Panc1 (cell line): ENCODE measurements around the gene RNF149.

Source experiments
- CTCF ChIP-seq: fragments of 450-650 bp; IDR thresholded peaks from 2 replicates; pipeline ENCODE4 v1.5.1; 2017; ENCODE audit warnings: mild to moderate bottlenecking
- POLR2AphosphoS5 ChIP-seq: IDR thresholded peaks from 2 replicates; pipeline ENCODE4 v1.6.1; 2012; ENCODE audit warnings: mild to moderate bottlenecking, low read depth, low read length, moderate library complexity
- SIN3A ChIP-seq: IDR thresholded peaks from 2 replicates; pipeline ENCODE4 v1.6.1; 2012; ENCODE audit warnings: low read depth, mild to moderate bottlenecking, low read length, moderate library complexity, borderline replicate concordance; ENCODE audit not compliant: insufficient read depth
- TCF7L2 ChIP-seq: IDR thresholded peaks from 2 replicates; pipeline ENCODE4 v1.6.1; 2011; ENCODE audit warnings: mild to moderate bottlenecking, low read depth, low read length, inconsistent platforms

- TF ChIP-seq CTCF = no peak
- TF ChIP-seq SIN3A = no peak
- no peak for TF ChIP-seq POLR2AphosphoS5
- no peak for TF ChIP-seq TCF7L2
Measured at GRCh38 chr2:101231240-101231639, 77.3 kb downstream of the RNF149 start.
